Effector memory CD4-positive, alpha-beta T cell (primary cell): ENCODE results near the gene ADAMTS20.

ENCODE experiments used
- DNase-seq, 3 donors: peaks; one replicate each; pipeline ENCODE4 v3.0.0-alpha.2; 2020
- H3K27ac ChIP-seq: 2 replicates; pipeline ENCODE4 v1.7.0; 2013; ENCODE audit warnings: mild to moderate bottlenecking, low read length, moderate library complexity; ENCODE audit not compliant: insufficient read depth, poor library complexity, severe bottlenecking
- H3K27me3 ChIP-seq: replicated peaks from 2 replicates; pipeline ENCODE4 v1.7.0; 2013; ENCODE audit warnings: mild to moderate bottlenecking, low read length; ENCODE audit not compliant: insufficient read depth, control insufficient read depth, poor library complexity, severe bottlenecking
- H3K36me3 ChIP-seq: 2 replicates; pipeline ENCODE4 v1.7.0; 2013; ENCODE audit warnings: mild to moderate bottlenecking, low read length, moderate library complexity; ENCODE audit not compliant: control insufficient read depth, insufficient read depth
- H3K4me1 ChIP-seq: 2 replicates; pipeline ENCODE4 v1.7.0; 2013; ENCODE audit warnings: low read length, mild to moderate bottlenecking; ENCODE audit not compliant: control insufficient read depth, insufficient read depth, poor library complexity, severe bottlenecking
- H3K4me3 ChIP-seq: 2 replicates; pipeline ENCODE4 v1.7.0; 2013; ENCODE audit warnings: low read length, low read depth, mild to moderate bottlenecking; ENCODE audit not compliant: insufficient read depth, poor library complexity, severe bottlenecking
- H3K9me3 ChIP-seq: 2 replicates; pipeline ENCODE4 v1.7.0; 2013; ENCODE audit warnings: mild to moderate bottlenecking, low read length, moderate library complexity; ENCODE audit not compliant: control insufficient read depth

Gene ADAMTS20

DNA sequence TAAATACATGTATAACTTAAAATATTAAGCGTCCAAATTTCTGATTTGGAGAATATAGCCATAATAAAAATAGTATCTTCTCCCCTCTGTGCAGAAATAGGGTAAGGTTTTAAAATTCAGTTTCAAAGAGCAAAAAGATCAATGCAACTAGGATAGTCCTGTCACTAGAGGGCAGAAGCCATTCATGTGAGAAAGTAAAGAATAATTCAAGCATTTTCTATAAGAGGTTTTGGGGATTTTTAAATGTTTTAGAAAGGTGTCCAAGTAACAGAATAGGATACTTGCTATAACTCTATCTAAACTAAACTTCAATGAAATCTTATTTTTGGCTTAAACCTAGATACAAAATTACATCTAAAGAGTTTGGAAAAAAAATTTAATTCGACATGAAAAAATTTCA is 50.3 kb downstream of the ADAMTS20 start:
- H3K4me1 ChIP-seq = no peaks in the 10 kb centered on the region
- no peak for DNase-seq
- no peaks in the 10 kb centered on the region for H3K9me3 ChIP-seq
- H3K27ac ChIP-seq = no peak overlapping the region
- H3K27me3 ChIP-seq = no peaks in the 10 kb centered on the region
- H3K36me3 ChIP-seq = no peaks in the 10 kb centered on the region
- H3K4me3 ChIP-seq = no peak overlapping the region

DNA sequence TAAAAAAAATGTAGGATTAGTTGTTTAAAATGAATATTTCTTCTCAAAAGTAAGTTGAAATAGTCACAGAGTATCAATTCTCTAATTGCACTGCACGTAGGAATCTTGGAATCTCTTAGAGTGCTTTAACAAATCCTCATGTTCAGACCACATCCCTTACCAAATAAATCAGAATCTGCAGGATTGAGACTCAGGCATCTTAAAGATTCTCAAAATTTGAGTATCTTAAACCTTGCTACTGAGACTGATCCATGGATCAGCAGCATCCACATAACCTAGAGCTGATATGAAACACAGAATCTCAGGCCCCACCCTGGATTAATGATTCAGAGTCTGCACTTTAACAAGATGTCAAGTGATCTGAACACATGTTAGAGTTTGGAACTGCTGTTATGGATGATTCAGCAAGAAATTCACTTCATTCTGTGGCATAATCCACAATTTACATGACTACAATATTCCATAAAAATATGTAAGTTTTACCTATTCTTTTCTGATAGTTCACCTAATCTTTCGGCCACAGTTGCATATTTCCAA is 58.7 kb downstream of the ADAMTS20 start:
- no peaks in the 10 kb centered on the region for H3K27me3 ChIP-seq
- no peaks in the 10 kb centered on the region for H3K9me3 ChIP-seq
- no peaks in the 10 kb centered on the region for H3K4me1 ChIP-seq
- DNase-seq = no peak
- H3K36me3 ChIP-seq = no peaks in the 10 kb centered on the region
- H3K27ac ChIP-seq = no peak overlapping the region
- no peak overlapping the region for H3K4me3 ChIP-seq

DNA sequence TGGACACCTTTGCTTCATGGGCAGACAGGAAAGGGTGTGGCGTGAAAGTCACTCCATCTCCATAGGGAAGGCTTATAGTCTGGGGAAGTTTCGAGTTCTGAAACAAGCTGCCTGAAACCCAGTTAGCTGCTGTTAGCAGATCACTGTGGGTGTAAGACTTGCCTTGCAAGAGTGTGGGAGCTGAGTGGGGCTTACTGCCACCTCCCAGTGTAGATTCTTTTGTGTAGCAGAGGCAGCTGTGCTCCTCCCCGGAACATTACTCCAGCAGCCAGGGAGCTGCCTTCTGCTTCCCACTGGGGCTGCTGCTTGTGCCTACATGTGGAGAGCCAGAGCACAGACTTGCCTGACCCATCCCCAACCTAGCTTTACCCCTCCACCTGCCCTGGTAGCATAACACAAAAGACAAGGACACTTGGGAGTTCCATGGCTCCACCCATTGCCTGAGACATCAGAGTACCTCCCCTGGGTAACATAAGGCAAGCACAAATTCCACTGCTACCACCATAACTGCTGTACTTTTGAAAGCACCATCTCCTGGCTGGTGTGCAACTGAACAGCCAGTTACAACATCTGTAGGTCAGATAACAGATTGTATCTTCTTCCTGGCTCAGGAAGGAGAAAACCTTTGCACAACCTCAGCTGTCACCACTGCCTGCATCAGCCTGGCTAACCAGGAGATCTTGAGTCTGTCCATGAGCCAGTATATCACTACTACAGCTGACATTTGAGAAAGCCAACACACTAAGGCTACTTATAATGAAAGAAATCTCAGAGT is 69.5 kb downstream of the ADAMTS20 start:
- Histone ChIP-seq H3K4me3 (no peak overlapping the region), H3K4me1 (no peaks in the 10 kb centered on the region), H3K27me3 (no peaks in the 10 kb centered on the region), H3K27ac (no peak overlapping the region), H3K36me3 (no peaks in the 10 kb centered on the region), H3K9me3 (no peaks in the 10 kb centered on the region)
- no peak for DNase-seq

DNA sequence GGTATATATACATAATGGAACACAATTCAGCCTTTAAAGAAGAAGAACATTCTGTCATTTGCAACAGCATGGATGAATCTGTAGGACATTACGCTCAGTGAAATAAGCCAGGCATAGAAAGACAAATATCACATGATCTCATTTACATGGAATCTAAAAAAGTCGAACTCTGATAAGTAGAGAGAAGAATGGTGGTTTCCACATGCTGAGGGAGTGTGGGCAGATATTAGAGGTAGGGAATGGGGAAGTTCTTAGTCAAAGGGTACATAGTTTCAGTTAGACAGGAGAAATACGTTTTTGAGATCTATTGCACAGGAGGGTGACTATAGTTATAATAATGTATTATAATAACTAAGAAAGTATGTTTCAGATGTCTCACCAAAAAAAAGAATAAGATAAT is 71.4 kb downstream of the ADAMTS20 start:
- no peaks in the 10 kb centered on the region for H3K9me3 ChIP-seq
- H3K4me1 ChIP-seq = no peaks in the 10 kb centered on the region
- H3K4me3 ChIP-seq = no peak overlapping the region
- no peak for DNase-seq
- no peaks in the 10 kb centered on the region for H3K27me3 ChIP-seq
- no peaks in the 10 kb centered on the region for H3K36me3 ChIP-seq
- no peak overlapping the region for H3K27ac ChIP-seq

DNA sequence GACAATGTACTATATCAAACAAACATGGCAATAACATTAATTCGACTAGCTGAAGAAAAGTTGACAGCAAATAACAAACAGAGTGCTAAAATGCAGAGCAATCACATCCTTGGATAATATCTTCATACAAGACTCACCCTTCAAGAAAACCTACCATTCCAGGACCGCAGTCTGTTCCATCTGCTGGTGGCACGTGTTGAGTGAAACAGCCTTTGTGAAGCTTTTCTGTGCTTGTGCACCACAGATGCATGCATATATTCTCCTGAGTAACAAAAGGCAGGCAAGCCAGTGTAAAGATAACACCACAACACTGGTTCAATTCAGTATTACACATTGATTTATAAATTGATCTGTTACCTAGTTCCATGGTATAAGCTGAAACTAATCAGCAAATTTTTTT is 89.3 kb downstream of the ADAMTS20 start:
- Histone ChIP-seq H3K36me3 (no peaks in the 10 kb centered on the region), H3K9me3 (no peaks in the 10 kb centered on the region), H3K27me3 (no peaks in the 10 kb centered on the region), H3K4me3 (no peak overlapping the region), H3K27ac (no peak overlapping the region), H3K4me1 (no peaks in the 10 kb centered on the region)
- no peak for DNase-seq

DNA sequence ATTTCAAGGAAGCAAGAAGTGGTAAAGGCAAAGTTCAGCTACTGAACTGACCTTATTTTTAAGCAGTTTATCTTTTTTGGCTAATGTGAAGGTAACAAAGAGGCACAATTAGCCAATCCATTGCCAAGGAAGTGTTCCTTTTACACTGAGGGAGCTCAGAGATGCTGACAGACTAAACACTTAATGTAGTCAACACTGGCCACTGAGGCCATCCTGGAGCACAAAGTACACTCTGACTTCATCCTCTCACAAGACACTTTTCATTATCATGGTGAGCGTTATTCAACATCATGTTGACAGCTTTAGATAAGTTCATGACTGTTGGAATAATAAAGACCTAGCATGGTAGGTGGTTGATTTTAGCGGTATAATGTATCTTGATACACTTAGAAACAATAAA is 89.9 kb downstream of the ADAMTS20 start:
- H3K4me1 ChIP-seq = no peaks in the 10 kb centered on the region
- no peak overlapping the region for H3K27ac ChIP-seq
- H3K9me3 ChIP-seq = no peaks in the 10 kb centered on the region
- no peaks in the 10 kb centered on the region for H3K27me3 ChIP-seq
- H3K4me3 ChIP-seq = no peak overlapping the region
- no peaks in the 10 kb centered on the region for H3K36me3 ChIP-seq
- DNase-seq = no peak

DNA sequence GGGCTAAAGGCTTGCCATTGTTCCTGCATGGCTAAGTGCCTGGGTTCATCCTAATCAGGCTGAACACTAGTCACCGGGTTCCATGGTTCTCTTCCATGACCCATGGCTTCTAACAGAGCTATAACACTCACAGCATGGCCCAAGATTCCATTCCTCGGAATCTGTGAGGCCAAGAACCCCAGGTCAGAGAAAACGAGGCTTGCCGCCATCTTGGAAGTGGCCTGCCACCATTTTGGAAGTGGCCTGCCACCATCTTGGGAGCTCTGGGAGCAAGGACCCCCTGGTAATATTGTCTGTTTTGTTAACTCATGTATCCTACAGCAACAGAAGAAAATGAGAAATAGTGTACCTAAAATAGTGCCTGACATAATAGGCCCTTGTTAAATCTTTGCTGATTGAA is 92.7 kb downstream of the ADAMTS20 start:
- no peak overlapping the region for H3K4me3 ChIP-seq
- no peaks in the 10 kb centered on the region for H3K4me1 ChIP-seq
- no peak for DNase-seq
- no peaks in the 10 kb centered on the region for H3K36me3 ChIP-seq
- no peak overlapping the region for H3K27ac ChIP-seq
- no peaks in the 10 kb centered on the region for H3K27me3 ChIP-seq
- no peaks in the 10 kb centered on the region for H3K9me3 ChIP-seq

DNA sequence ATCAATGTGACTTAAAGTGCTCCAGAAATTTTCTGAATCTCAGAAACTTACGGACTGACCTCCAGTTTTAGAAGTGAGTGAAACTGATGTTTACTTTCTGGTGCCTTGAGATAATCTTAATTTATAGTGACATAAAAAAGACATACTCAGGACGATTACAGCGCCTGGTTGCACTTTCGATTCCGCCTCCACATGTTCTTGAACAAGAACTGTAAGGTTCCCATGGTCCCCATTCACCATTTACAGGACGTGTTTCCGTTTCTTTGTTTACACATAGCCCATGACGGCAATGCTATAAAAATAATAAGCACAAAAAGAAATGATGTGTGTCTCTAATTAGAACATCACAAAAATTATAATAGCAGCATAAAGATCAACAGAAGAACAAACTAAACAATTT is 98.2 kb downstream of the ADAMTS20 start:
- no peaks in the 10 kb centered on the region for H3K36me3 ChIP-seq
- no peaks in the 10 kb centered on the region for H3K9me3 ChIP-seq
- DNase-seq = no peak
- H3K4me1 ChIP-seq = no peaks in the 10 kb centered on the region
- H3K4me3 ChIP-seq = no peak overlapping the region
- no peak overlapping the region for H3K27ac ChIP-seq
- no peaks in the 10 kb centered on the region for H3K27me3 ChIP-seq

DNA sequence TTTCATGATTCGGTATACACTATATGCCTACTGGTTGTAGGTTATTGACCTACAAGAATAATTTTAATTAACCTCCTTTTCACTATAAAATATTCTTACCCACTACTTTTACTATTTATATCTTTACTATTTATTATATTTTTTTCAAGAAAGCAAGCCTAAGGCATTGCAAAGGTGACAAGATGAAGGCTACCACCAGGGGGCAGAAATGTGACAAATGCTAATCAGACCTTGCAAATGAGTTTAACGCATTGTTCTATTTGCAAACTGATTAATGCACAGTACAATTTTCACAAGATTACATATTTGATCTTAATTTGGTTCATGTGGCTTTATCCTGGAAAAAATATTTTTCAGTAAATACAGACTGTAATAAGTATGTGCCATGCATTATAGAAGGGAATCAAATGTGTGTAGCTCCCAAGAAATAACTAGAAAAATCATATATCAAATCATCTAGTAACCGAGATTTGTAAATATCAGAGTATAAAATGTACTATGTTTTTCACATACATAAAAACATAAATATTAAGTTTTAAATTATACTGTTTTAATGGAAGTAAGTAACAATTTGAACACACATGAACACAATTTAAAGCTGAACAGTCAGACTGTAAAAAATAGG is 107.0 kb downstream of the ADAMTS20 start:
- DNase-seq = peak in 2 of 3 donors; percentile 1 to 30
- Histone ChIP-seq H3K4me1 (no peaks in the 10 kb centered on the region), H3K4me3 (no peak overlapping the region), H3K27ac (no peak overlapping the region), H3K27me3 (no peaks in the 10 kb centered on the region), H3K9me3 (no peaks in the 10 kb centered on the region), H3K36me3 (no peaks in the 10 kb centered on the region)

DNA sequence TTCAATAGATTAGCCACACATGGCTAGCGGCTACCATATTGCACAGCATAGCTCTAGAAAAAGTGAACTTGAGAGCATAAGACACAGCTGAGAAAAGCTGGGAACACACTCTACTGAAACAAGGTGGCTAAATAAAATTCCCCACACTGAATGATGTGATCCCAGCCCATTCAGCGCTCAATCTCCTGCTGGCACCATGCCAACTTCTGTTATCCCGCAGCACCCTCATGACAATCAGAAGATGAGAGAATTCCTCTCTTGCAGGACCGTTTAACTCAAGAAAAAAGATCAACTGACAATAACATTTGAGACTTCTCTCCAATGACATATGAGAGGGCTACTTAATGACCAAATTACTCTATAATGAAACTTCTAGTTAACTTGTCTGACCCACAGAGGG is 115.4 kb downstream of the ADAMTS20 start:
- no peak overlapping the region for H3K27ac ChIP-seq
- H3K4me1 ChIP-seq = no peaks in the 10 kb centered on the region
- H3K9me3 ChIP-seq = no peaks in the 10 kb centered on the region
- no peaks in the 10 kb centered on the region for H3K36me3 ChIP-seq
- DNase-seq = no peak
- H3K4me3 ChIP-seq = no peak overlapping the region
- H3K27me3 ChIP-seq = no peaks in the 10 kb centered on the region
